HEK293T (cell line): ENCODE data around the gene NUP62.

Experiments
- FOXK2 ChIP-seq: fragments of 450-650 bp; IDR thresholded peaks from 2 replicates; pipeline ENCODE4 v1.6.1; 2016; ENCODE audit warnings: mild to moderate bottlenecking
- SP1 ChIP-seq: fragments of 450-650 bp; IDR thresholded peaks from 2 replicates; pipeline ENCODE4 v1.6.1; 2017

DNA sequence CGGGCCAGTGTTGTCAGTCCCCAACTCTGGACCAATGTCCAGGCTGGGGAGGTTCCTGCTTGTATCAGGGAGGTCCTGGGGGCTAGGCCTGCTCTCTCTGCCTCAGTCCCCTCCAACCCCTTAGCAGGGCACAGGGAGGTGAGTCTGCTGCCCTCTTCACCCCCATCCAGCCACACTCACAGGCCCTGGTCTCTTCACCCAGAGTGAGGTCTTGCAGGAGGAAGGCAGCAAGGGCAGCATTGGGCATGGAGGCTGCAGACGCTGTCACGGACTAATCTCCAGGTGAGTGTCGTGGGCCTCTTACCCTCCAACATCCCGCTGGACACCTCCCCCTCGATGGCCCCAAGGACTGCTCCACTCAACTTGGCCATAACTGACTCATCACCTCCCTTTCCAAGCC lies 43.5 kb upstream of the NUP62 start:
- no peak for TF ChIP-seq SP1
- no peak for TF ChIP-seq FOXK2
